ENCODE results near the gene ALKBH2.

GRCh38 chr12:109089683-109090082, 3.6 kb downstream of the ALKBH2 start:
- TF ChIP-seq CTCF (IDR thresholded peaks at IDR 0.05; ENCODE audit: low read depth, low read length, poor library complexity, severe bottlenecking), result no peak
- no peak for TF ChIP-seq EZH2phosphoT487 (IDR thresholded peaks at IDR 0.05; ENCODE audit: borderline replicate concordance, low read length)
